Stimulated activated CD4-positive, alpha-beta T cell treated with anti-CD3 and anti-CD28 coated beads, TNF-alpha, amount 100 ng/mL, for 1 hour (primary cell): ENCODE data around the gene AMN1.
"Not testable (repeated sequence)": the region's sequence is repeated elsewhere in the genome, so short reads cannot be mapped to it uniquely, and the experiment has no call there.

Experiments
- DNase-seq, 3 donors: peaks; one replicate each; pipeline ENCODE4 v3.0.0-alpha.2; 2020; ENCODE audit warnings: low read depth in 3 of 3, low spot score in 1 of 3

Gene AMN1

DNA sequence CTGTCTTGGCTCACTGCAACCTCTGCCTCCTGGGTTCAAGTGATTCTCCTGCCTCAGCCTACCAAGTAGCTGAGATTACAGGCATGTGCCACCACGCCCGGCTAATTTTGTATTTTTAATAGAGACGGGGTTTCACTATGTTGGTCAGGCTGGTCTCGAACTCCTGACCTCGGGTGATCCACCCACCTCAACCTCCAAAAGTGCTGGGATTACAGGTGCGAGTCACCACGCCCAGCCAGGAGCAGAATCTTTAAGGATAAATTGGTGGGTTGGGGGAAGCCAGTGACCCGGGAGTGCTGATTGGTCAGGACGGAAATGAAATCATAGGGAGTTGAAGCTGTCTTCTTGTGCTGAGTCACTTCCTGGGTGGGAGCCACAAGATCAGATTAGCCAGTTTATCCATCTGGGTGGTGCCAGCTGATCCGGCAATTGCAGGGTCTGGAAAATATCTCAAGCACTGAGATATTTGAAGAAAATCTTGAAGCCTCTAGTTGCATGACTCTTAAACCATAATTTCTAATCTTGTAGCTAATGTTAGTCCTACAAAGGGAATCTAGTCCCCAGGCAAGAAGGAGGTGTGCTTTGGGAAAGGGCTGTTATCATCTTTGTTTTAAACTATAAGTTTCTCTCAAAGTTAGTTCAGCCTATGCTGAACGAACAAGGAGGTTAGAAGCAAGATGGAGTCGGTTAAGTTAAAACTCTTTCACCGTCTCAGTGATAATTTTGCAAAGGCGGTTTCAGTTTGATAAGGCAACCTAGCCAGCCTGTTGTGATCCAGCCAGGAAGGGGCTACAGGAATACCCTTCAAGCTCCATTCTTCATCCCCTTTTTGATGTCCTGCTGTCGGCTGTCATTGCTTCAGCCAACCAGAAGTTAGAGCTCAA, 5.0 kb upstream of the AMN1 start:
- not testable (repeated sequence) for DNase-seq

DNA sequence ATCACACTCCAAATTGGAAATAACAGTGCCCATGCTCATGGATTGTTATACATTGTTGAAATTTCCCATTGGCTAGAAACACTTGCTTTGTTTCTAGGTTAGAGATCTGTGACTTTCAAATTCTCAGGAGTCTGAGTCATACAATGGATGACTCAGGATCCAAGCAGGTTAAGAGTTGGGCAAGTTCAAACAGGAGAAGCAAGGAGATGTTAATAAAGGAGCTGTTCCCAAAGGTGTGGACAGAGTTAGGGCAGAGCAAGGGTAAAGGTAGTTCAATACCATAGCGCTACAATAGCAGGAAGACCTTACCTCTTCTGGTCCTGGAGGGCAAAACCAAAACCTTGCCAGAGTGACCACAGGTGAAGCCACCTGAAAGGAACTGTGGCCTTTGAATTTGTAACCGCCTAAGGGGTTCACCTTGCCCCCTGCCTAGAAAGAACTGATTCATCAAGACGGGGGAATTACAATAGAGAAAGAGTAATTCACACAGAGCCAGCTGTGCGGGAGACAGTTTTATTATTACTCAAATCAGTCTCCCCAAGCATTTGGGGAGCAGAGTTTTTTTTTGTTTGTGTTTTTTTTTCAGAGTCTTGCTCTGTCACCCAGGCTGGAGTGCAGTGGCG, 4.2 kb upstream of the AMN1 start:
- no peak for DNase-seq

DNA sequence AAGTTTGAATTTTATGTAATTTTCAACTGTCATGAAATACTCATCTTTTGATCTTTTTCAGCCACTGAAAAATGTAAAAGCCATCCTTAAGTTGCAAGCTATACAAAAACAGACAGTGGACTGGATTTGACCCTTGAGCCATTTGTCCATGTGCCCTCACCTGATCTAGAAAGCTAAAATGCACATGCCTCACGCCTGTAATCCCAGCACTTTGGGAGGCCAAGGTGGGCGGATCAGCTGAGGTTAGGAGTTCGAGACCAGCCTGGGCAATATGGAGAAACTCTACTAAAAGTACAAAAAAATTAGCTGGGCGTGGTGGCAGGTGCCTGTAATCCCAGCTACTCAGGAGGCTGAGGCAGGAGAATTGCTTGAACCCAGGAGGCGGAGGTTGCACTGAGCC, 2.4 kb upstream of the AMN1 start:
- not testable (repeated sequence) for DNase-seq

DNA sequence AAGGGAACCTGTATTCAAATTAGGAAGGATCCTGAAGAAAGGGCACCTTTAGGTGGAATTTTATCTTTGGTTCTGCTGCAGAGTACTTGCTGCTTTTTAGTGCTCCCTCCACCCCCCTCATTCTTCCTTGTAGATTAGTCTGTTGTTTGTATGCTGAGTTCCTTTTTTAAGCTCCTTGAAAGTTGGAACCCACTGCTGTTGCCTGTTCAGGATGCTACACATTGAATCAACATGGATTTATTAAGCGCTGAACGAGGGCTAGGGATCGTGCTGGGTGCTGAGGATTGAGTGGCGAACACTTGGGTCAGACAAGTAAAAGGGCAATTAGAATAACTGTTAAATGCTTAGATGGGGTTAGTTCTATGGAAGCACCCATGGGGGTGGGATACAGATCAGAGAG, 884 bp upstream of the AMN1 start:
- no peak for DNase-seq

DNA sequence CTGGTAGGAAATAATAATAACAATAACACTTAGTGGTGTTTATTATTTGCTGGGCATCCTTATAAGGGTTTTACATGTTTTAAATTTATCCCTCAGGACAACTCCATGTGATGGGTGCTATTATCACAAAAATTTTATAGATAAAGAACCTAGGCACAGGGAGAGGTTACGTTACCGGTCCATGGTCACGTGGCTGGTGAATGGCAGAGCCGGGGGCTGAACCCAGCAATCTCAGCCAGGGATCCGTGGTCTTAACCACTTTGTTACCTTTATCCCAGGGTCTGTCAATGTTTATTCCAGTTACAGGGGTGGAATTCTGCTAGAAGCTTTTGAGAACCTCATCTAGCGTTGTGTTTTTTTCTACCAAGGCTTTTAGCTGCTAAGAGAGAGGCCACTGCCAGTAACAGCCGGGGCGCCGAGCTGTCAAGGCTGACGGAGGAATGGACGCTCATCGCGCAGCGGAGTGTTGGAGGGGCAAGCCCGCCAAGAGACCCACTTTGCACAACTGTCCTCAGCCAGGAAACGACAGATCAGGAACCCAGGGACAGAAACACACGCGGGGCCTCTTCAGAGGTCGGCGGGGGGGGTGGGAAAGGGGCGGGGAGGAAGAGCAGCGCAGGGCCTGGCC, 418 bp downstream of the AMN1 start:
- no peak for DNase-seq

DNA sequence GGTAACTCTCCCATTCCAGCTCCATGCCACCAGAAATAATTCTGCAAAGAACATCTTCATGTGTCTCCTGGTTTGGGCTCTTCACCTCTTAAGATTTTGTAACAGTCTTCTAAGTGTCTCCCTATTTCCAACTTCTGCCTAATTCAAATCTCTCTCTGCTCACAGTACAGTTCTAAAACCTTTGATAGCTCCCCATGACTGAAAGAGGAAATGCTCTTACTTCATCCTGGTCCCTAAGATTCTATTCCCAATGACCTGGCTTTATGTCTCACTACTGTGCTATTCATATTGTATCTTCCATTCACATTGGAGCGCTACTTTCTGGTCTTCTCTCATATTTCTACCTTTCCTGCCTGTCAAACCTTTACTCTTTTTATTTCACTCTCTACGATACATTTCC, 1.6 kb downstream of the AMN1 start:
- DNase-seq: no peak

DNA sequence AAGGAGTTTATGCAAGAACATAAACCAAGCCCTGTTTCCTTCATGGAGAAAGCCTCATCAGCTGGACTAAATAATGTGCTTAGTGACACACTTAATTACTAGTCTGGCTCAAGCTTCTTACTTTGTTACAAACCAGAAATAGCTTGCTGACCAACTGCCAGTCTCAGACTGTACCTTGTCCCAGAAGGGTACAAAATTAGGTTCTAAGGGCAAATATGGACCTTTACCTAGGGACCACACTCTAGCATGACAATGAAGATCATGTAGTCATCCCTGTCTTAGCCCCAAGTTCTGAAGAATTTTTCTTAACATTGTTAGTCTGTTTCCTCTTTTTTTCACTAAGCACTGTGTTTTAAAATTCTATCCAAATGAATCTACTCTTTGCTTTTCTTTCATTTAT, 2.2 kb downstream of the AMN1 start:
- DNase-seq: no peak

DNA sequence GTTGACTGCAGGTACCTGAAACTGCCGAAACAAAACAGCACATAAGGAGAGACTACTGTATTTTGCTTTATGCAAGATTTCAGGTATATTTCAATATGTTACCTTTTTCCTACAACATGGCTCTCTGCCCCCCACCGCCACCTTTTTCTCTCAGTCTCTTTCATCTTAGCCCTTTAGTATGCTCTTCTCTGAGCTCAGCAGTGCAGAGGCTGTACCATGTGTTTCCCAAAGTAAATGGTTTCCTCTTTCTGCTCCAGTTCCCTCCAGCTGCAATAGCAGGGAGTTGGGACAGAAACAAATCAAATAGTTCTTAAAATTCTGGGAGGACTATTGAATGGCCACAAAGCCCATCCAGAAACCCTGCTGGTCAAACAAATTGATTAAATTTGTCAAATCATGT, 4.3 kb downstream of the AMN1 start:
- DNase-seq: no peak

DNA sequence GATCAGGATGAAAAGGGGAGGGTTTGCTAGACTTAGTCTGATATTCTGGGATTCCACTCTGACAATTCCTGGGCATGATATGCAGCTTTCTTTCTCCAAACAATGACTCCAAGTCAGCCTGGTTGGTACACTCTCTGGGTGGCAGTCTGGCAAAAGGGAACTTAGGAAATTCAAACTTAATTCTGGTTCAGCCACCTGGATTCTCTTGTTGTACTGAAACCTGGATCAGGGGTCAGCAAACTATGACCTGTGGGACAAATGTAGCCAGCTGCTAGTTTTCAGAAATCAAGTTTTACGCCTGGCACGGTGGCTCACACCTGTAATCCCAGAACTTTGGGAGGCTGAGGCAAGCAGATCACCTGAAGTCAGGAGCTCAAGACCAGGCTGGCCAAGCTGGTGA, 6.2 kb downstream of the AMN1 start:
- no peak for DNase-seq

DNA sequence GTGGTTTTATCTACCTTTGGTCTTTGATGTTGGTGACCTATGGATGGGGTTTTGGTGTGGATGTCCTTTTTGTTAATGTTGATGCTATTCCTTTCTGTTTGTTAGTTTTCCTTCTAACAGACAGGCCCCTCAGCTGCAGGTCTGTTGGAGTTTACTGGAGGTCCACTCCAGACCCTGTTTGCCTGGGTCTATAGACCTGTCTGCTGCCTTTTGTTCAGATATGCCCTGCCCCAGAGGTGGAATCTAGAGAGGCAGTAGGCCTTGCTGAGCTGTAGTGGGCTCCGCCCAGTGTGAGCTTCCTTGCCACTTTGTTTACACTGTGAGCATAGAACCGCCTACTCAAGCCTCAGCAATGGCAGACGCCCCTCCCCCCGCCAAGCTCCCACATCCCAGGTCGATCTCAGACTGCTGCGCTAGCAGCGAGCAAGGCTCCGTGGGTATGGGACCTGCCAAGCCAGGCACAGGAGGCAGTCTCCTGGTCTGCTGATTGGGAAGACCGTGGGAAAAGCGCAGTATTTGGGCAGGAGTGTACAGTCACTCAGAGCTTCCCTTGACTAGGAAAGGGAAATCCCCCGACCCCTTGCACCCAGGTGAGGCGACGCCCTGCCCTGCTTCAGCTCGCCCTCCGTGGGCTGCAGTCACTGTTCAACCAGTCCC, 10.2 kb downstream of the AMN1 start:
- not testable (repeated sequence) for DNase-seq

DNA sequence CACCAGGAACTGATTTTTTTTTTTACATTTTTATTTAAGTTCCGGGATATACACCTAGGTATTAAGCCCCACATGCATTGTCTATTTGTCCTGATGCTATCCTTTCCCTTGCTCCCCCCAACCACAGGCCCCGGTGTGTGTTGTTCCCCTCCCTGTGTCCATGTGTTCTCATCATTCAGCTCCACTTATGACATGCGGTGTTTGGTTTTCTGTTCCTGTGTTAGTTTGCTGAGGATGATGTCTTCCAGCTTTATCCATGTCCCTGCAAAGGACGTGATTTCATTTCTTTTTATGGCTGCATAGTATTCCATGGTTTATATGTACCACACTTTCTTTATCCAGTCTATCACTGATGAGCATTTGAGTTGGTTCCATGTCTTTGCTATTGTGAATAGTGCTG, 11.8 kb downstream of the AMN1 start:
- not testable (repeated sequence) for DNase-seq

DNA sequence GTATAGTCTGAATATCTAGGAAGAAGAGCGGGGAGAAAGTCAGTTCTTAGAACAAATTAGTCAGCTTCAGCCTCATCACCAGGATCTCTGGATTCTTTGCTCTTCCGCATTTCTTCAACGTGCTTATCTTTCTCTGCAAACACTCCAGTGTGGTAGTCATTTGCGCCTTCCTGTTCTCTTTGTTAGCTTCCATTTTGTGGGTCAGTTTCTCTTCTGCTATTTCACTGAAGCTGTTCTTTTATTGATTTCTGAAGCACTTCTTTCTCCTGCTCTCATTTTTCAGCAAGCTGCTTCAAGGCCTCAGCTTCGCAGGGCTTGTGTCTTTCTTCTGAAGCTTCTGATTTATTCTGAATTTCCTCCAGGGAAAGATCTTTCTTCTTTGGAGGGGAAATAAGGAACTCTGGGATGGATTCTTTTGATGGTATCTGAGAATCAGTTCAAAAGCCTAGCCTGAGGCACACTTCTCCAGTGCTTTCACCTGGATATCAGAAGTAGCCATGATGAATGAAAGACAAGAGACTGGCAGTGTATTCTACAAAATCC, 13.5 kb downstream of the AMN1 start:
- no peak for DNase-seq

DNA sequence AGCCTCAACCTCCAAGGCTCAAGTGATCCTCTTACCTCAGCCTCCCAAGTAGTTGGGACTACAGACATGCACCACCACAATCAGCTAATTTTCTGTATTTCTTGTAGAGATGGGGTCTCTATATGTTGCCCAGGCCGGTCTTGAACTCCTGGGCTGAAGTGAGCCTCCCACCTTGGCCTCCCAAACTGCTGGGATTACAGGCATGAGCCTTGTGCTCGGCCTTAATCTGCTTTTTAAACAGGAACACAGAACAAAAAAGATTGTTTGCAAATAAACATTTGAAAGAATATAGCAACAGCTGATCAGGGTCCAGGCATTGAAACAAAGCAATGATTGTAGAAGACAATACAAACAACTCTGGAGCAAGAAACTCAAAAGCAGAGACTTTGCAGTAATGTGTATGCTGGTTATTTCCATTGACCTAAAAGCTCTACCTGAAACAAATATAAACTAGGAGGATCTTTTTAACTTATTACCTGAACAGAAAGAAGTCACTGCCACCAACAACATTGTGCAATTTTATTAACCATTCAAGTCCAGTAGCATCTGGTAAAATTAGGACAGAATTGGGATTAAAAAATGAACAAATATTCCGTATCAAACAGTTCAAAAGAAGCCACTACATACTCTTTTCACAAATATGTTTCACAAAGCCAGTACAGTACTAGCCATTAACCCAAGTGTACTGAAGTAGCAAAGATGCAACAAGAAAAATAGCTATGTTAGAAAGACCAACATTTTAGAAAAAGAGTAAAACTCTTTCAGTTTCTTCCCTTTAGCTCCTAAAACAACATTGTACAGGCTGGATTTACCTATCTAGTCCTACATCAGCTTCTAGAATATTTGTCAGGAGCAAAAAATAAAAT, 14.2 kb downstream of the AMN1 start:
- no peak for DNase-seq

DNA sequence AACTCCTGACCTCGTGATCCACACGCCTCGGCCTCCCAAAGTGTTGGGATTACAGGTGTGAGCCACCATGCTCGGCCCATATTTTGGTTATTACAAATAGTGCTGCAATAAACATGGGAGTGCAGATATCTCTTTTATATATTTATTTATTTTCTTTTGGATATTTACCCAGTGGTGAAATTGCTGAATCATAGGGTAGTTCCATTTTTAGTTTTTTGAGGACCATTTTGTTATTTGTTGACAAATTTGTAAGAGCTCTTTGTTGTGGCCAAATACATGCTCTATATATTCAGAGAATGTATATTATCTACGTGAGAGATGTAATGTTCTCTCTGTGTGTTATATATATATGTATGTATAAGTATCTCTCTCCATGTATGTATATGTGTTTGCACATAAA, 15.9 kb downstream of the AMN1 start:
- DNase-seq: no peak

DNA sequence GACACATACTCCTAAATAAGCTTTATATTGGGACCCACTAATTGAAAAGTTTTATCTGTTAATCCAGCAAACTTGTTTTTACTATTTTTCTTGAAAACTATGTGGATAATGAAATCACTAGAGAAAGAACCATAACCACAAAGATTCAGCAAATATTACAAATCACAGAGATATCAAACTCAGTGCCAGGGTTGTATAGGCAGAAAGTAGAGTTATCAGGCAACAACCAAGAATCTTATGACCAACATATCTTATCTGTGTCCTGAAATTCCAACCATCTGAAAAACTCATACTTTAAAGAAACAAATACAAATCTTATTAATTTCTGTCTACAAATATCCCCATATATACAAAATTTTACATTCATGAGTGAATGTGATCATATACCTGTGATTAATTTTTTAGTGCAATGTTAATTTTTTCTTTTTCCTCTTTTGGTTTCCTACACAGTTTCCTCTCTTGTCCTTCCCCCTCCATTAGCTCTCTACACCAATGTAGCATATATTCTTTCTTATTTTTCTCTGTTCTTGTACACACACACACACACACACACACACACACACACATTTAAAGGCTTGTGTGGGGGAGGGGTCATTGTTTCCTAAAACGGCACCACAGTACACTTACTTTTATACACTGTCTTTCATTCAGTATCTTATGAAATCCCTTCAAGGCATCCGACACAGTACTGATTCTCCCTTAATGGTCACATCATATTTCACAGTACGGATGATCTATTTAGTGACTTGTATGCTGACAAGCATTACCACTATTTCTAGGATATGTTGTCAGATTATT, 18.6 kb downstream of the AMN1 start:
- DNase-seq: no peak

DNA sequence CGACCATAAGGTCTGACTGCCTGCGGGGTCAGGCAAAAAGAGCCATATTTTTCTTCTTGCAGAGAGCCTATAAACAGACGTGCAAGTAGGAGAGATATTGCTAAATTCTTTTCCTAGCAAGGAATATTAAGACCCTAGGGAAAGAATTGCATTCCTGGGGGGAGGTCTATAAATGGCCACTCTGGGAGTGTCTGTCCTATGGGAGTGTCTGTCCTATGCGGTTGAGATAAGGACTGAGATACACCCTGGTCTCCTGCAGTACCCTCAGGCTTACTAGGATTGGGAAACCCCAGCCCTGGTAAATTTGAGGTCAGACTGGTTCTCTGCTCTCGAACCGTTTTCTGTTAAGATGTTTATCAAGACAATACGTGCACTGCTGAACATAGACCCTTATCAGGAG, 20.7 kb downstream of the AMN1 start:
- not testable (repeated sequence) for DNase-seq

DNA sequence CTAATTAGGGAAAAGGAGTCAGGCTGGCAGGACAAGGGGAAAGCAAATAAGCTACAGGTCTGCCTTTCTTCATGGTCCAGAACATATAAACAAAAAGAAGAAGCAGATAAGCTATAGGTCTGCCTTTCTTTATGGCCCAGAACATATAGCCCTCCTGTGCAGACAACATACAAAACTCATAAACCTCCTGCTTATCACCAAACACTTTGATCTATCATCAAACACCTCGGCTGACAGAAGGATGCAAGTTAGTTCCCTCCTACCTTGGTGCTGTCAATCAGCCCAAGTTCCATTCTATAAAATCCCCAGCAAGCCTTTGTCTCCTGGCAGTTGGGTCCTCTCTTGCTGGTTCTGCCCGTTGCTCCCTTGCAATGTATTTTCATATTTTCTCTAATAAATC, 23.2 kb downstream of the AMN1 start:
- no peak for DNase-seq

DNA sequence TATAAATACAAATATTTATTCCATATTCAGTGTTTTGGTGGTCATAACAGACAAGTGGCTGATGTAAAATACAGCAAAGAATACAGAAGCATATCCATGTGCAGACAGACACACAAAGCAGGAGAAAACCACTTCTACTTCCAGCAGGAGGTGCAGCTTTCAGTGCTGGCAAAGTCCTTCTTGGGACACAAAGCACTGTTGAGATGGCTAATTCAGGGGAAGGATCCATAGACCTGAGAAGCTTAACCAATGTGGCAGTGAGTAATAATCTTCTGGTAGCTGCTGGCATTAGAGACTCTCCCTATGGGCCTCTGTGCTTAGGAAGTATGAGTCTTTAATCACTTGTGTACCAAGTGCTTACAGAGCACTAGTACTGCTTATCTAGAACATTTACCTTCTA, 26.8 kb downstream of the AMN1 start:
- no peak for DNase-seq

DNA sequence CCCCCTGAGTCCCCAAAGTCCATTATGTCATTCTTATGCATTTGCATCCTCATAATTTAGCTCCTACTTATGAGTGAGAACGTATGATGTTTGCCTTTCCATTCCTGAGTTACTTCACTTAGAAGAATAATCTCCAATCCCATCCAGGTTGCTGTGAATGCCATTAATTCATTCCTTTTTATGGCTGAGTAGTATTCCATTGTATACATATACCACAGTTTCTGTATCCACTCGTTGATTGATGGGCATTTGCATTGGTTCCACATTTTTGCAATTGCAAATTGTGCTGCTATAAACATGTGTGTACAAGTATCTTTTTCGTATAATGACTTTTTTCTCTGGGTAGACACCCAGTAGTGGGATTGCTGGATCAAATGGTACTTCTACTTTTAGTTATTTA, 38.9 kb downstream of the AMN1 start:
- not testable (repeated sequence) for DNase-seq

DNA sequence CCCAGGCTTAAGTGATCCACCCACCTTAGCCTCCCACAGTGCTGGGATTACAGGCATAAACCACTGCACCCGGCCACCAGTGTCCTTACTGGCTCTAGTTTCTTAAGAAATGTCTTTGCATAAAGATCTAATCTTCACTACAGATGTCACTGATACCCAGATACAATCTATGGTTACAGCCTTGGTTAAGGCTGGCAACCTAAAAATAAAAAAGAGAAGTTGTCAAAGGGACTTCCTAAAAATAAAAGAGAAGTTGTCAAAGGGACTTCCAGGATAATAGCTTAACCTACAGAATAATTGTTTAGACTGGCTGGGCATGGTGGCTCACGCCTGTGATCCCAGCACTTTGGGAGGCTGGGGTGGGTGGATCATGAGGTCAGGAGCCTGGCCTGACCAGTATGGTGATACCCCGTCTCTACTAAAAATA, 41.7 kb downstream of the AMN1 start:
- DNase-seq: no peak
